GM12873 (cell line): ENCODE data around the gene B4GAT1.

Source experiments
- TF ChIP-seq, protein P1 (sequence below): IDR thresholded peaks from 2 replicates; pipeline ENCODE4 v1.5.1; 2012; ENCODE audit warnings: low read depth, mild to moderate bottlenecking, moderate library complexity, low read length, control low read depth; ENCODE audit not compliant: insufficient read depth; ENCODE audit errors: missing control alignments

Gene B4GAT1

GRCh38 chr11:66365166-66365565 lies 17.7 kb upstream of the B4GAT1 start:
- TF ChIP-seq, protein P1, sequence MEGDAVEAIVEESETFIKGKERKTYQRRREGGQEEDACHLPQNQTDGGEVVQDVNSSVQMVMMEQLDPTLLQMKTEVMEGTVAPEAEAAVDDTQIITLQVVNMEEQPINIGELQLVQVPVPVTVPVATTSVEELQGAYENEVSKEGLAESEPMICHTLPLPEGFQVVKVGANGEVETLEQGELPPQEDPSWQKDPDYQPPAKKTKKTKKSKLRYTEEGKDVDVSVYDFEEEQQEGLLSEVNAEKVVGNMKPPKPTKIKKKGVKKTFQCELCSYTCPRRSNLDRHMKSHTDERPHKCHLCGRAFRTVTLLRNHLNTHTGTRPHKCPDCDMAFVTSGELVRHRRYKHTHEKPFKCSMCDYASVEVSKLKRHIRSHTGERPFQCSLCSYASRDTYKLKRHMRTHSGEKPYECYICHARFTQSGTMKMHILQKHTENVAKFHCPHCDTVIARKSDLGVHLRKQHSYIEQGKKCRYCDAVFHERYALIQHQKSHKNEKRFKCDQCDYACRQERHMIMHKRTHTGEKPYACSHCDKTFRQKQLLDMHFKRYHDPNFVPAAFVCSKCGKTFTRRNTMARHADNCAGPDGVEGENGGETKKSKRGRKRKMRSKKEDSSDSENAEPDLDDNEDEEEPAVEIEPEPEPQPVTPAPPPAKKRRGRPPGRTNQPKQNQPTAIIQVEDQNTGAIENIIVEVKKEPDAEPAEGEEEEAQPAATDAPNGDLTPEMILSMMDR: no peak

DNA sequence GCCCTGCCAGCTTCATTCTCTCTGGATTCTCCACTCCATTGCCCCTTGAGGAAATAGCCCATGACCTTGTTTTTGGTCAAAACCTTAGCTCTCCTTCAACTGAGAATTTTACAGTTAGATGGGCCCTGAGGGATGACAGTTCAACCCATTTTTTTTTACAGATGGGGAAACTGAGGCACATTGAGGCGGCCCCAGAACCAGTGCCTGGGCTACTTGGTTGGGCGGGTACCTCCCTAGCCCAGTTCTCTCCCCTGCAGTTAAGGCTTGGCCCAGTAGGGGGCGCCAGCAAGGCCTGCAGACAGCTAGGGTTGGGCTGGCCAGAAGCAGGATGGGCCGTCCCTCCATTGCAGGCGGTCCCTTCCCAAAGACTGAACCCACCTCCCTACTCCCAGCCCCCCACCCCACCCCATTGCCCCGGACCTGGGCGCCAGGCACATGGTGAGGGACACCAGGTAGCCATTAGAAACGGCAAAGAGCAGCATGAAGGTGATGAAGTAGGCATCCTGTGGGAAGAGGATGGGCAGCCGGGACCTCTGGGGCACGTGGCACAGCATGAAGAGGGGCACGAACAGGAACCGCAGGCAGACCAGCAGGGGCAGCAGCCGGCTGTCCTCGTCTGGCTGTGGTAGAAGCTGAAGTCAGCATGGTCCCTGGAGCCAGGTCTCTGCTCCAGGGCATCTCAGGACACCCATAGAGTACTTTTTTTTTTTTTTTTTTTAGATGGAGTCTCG lies 16.5 kb upstream of the B4GAT1 start:
- TF ChIP-seq, protein P1: peak; percentile 94

GRCh38 chr11:66363187-66363601 lies 15.8 kb upstream of the B4GAT1 start:
- TF ChIP-seq, protein P1: no peak

DNA sequence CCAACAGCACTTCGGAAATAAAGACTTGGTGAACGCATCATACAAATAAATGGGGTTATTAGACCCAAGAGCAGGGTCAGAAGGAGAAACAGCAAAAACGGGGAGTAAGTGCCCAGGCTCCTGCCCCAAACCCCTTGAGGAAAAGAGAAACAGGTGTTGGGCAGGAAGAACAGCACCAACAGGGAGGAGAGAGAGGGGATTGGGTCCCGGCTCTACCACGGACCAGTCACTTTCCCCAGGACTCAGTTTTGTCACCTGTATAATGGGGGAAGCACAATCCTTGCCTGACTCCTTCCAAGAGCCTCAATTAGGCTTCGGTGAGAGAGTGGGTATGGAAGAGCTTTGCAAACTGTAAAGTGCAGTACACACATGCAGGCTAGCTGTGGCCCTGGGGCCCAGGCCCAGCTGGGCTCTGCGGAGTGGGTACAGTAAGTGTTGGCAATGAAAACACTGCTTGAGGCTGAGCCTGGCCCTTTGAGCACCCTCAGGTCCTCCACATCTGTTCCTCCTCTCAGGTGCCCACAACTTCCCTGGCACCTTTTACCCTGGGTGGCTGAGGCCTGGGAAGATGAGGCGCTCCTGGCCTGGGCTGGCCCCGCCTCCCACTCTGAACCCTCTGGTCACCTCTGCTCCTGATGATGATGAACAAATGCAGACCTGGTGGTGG lies 15.2 kb upstream of the B4GAT1 start:
- TF ChIP-seq, protein P1: no peak

GRCh38 chr11:66361502-66361941 lies 14.1 kb upstream of the B4GAT1 start:
- TF ChIP-seq, protein P1: no peak

- TF ChIP-seq, protein P1: no peak
Observed at GRCh38 chr11:66360406-66361073, 13.1 kb upstream of the B4GAT1 start.

GRCh38 chr11:66359662-66360087 lies 12.2 kb upstream of the B4GAT1 start:
- TF ChIP-seq, protein P1: no peak
